EL (cell line): ENCODE data around the gene CLCNKA.
"Not testable (repeated sequence)": the region's sequence is repeated elsewhere in the genome, so short reads cannot be mapped to it uniquely, and the experiment has no call there.

Experiments
- DNase-seq: peaks from one replicate; pipeline ENCODE4 v3.0.0-alpha.2; 2016

The CLCNKA gene

GRCh38 chr1:16018308-16018707 lies 3.5 kb upstream of the CLCNKA start:
- DNase-seq = no peak

DNA sequence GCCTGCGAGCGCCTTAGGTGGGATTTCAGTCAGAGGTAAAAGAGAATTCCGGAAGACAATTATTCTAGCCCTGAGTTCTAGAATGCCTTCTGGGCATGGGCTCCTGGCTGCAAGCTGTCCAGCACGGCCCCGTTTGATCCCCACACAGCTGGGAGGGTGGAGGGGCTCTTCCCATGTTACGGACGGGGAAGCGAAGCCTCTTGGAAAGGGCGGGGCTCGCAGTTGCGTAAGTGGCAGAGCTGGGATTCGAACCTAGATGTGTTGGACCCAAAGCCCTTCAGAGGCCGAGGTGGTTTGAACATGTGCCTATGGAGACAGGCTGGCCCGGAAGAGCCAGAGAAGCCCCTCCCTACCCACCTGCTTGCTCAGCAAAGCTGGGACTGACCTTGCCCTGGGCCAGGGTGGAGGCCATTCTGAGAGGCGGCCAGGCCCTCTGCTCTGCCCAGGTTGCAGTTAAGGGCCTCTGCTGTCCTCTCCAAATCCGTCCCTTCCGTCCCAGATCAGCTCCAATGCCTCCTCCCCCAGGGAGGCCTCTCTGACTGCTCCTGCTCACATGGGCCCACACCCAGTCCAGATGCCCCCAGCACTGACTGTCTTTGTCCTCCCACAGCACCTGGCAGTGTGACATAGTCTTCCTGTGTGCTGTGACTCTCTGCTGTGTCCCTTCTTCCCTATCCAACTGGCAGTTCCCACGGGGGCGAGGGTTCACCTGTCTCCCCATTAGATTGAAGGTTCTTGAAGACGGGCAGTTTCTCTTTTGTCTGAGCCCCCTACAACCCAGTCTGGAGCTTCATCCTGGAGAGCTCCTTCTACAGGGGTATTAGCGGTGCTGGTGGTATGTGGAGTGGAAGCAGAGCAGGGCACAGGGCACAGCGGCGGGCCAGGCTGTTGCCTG lies 2.8 kb upstream of the CLCNKA start:
- no peak for DNase-seq

GRCh38 chr1:16019644-16020277 lies 2.1 kb upstream of the CLCNKA start:
- DNase-seq = peak; percentile 40

DNA sequence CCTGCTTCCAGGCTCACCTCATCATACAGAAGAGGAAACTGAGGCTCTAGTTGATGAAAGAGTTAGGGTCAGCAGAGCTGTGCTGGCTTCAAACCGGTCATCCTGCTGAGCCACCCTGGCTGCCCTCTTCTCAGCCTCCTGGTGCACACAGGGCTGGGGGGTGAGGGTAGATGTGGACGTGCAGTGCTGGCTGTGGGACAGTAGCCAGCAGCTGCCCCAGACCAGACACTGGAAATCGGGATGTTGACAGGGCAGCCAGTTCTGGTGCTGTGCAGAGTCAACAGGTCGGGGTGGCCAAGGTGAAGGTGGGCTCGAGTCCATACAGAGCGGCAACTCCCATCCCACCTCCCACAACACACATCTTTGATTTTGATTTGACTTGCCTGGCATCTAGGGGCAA lies 1.5 kb upstream of the CLCNKA start:
- no peak for DNase-seq

DNA sequence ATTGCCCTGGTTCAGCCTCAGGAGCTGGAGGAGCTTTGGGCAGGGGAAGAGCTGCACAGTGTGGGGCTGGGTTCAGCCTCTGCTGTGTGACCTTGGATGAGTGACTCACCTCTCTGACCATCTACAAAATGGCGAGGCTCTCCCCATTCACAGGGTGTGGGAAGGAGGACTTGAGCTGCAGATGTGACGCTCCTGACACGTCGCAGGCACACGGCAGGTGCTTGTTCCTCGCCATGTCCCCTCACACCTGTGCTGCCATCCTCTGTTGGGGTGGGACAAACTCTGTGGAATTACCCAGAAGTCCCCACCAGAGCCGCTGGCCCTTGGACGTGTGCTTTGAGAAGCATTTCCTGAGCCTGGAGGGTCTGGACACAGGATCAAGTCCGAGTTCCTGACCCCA lies 958 bp upstream of the CLCNKA start:
- DNase-seq = not testable (repeated sequence)

DNA sequence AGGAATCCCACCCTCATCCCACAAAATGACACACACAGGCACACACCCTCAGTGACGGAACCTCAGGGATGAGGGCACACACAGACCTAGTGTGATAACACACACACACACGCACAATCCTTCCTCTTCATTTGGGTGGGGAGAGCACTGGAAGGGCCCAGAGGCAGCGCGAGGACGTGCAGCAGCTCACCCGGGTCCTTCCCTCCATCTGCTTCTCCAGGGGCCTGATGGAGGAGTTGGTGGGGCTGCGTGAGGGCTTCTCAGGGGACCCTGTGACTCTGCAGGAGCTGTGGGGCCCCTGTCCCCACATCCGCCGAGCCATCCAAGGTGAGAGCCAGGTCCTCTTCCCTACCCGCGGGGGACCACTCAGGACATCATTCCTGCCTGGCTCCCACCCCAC lies 557 bp downstream of the CLCNKA start:
- DNase-seq = no peak

DNA sequence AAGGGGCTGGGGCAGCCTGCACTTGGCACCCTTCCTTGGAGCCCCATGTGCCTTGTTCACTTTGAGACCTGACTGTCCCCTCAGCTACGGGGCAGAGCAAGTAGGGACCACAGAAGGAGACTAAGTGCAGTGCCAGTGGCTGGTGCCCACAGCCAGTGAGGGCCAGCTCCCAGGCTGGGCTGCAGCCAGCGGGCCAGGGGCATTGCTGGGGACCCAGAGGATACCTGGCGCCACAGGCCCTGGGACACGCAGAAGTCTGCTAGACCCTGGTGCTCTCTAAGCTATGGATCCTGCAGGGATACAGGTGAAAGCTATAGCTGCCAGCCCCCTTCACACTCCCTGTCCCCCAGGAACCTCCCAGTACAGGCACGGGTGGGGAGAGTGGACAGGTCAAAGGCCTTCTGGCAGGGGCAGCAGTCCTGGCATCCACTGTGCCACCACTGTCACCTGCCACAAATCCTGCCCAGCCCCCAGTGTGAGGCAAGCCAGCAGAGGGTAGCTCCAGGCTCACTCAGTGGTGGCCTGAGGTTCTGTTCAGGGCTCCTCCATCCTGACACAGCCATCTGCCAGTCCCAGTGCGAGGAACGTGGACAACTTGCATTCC lies 1.3 kb downstream of the CLCNKA start:
- no peak for DNase-seq

DNA sequence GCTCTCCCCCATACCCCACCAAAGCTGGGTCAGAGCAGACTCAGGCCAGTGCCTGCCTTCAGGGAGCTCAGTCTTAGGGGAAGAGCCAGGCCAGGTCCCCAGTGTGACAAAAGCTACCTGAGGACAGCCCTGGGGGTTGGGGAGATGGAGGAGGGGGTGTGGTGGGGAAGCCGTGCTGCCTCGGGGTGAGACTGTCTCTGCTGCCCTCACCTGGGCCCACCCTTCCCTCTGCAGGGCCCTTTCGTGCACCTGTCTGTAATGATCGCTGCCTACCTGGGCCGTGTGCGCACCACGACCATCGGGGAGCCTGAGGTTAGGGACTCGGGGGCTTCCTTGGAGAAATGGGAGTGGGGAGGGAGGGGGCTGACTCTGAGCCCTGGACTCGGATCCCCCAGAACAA lies 4.5 kb downstream of the CLCNKA start:
- not testable (repeated sequence) for DNase-seq

DNA sequence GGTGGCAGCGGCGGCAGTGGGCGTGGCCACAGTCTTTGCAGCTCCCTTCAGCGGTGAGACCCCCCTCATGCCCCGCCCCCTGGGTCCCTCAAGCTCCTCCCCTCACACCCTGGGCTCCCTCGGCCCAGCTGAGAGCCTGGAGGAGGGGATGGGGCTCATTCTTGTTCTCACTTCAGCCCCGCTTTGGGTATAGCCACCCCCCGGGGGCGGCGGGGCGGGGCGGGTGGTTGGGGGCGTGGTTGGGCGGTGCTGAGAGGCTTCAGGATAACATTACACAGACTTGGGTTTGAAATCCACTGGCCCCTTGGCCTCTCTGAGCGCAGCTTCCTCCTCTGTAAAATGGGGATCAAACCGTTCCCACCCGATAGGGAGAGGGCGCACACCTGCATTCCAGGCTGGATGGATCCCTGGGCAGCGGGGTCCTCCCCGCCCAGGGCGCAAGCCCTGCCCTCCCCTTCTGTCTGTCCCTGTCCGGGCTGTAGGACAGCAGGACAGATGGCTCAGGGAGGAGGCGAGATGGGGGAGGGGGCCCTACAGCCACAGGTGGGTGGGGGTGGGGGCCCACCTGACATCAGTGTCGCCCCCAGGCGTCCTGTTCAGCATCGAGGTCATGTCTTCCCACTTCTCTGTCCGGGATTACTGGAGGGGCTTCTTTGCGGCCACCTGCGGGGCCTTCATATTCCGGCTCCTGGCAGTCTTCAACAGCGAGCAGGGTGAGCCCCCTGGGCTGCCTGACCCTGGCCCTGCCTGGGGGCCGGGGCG lies 5.1 kb downstream of the CLCNKA start:
- DNase-seq = peak; percentile 30

- no peak for DNase-seq
Measured at GRCh38 chr1:16028237-16029002, 6.6 kb downstream of the CLCNKA start.

DNA sequence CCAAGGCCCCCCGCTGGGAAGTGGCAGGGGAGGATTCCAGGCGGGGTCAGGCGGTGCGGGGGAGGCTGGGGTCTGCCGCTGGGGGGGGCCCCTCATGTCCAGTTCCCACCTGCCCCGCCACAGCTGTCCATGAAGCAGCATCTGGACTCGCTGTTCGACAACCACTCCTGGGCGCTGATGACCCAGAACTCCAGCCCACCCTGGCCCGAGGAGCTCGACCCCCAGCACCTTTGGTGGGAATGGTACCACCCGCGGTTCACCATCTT lies 7.1 kb downstream of the CLCNKA start:
- DNase-seq = not testable (repeated sequence)

- DNase-seq = no peak
Measured at GRCh38 chr1:16029288-16029687, 7.5 kb downstream of the CLCNKA start.

DNA sequence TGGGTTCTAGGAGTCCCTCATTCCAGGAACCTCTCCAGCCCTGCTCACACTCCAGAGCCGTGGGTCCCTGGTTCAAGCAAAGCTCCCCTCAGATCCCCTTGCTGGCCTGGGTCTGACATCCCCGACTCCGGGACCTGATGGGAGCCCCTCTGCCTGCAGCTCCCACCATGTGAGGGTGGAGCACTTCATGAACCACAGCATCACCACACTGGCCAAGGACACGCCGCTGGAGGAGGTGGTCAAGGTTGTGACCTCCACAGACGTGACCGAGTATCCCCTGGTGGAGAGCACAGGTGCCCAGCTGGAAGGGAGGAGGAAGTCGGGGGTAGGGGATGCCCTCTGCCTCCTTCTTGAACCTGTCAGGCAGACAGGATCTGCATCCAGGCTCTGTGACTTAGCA lies 9.7 kb downstream of the CLCNKA start:
- no peak for DNase-seq

- peak; percentile 90 for DNase-seq
Measured at GRCh38 chr1:16032388-16033102, 10.7 kb downstream of the CLCNKA start.

- DNase-seq = not testable (repeated sequence)
Measured at GRCh38 chr1:16033103-16033632, 11.3 kb downstream of the CLCNKA start.

DNA sequence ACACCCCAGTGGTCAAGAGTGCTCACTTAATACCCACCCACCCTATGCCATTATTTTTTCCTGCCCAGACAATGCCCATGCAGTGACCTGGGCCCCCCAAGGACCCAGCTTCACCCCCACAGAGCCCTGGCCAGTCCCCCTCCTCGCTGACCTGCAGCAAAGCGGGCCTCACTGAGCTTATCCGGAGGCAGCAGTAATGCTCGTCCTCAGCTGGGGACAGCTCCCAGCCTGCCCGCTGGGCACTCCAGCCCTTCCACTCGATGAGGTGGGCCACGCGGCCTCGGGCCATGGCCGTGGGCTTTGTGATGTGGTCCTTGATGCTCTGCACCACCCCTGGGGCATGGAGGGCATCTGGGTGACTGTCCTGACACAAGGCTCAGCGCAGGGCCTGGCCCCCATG lies 14.6 kb downstream of the CLCNKA start:
- not testable (repeated sequence) for DNase-seq

DNA sequence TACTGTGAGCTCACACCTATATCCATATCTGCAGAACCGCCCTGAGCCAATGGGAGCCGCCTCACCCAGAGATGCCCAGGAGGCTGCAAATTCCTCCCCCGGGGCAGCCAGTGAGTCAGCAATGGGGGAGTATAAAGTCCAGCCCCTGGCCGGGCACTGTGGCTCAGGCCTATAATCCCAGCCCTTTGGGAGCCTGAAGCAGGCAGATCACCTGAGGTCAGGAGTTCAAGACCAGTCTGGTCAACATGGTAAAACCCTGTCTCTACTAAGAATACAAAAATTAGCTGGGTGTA lies 16.7 kb downstream of the CLCNKA start:
- peak; percentile 30 for DNase-seq

DNA sequence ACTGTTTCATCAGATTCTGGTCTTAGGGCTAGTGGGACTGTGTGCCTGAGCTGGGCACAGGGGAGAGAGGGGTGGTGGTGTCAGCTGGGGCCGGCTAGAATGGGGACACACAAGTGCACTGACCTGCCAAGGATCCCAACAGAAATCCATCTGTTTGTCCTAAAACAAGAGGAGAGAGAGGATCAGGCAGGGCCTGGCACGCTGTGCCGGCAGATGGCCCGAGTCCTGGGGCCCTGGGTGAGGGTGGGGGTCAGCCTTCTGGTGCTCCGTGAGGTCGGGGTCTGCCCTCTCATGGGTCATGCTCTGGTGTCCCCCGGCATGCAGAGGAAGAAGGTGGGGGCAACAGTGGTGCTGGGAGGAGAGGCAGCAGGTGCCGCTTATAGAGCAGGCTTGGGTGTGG lies 18.0 kb downstream of the CLCNKA start:
- not testable (repeated sequence) for DNase-seq

- no peak for DNase-seq
Measured at GRCh38 chr1:16041200-16041599, 19.4 kb downstream of the CLCNKA start.

DNA sequence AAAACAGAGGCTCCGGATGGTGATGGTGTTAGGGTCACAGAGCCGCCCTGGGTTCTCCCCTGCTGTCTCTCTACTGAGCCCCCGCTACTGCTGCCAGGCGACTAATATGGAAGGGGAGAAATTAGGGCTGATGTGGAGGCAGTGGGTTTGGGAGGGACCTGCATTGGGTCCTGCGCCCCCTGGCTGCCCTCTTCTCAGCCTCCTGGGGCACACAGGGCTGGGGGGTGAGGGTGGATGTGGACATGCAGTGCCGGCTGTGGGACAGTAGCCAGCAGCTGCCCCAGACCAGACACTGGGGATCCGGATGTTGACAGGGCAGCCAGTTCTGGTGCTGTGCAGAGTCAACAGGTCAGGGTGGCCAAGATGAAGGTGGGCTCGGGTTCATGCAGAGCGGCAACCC lies 20.3 kb downstream of the CLCNKA start:
- DNase-seq = no peak

DNA sequence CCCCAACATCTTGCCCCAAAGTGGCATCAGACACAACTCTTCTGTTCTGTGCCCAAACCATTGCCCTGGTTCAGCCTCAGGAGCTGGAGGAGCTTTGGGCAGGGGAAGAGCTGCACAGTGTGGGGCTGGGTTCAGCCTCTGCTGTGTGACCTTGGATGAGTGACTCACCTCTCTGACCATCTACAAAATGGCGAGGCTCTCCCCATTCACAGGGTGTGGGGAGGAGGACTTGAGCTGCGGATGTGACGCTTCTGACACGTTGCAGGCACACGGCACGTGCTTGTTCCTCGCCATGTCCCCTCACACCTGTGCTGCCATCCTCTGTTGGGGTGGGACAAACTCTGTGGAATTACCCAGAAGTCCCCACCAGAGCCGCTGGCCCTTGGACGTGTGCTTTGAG lies 20.8 kb downstream of the CLCNKA start:
- DNase-seq = not testable (repeated sequence)

- no peak for DNase-seq
Measured at GRCh38 chr1:16043521-16043920, 21.7 kb downstream of the CLCNKA start, which contains the start of gene CLCNKB. Gene CLCNKB, plus strand, starts transcription at chr1:16043782. Its CDS starts 711 bp downstream, at chr1:16044493.
